ENCODE measurements around the gene TNPO3.
A peak's percentile ranks its signal among the peaks of the same experiment; 100 is the strongest.
"Not testable (repeated sequence)": the region's sequence is repeated elsewhere in the genome, so short reads cannot be mapped to it uniquely, and the experiment has no call there.

The TNPO3 gene

GRCh38 chr7:128954830-128955802 lies 99.8 kb downstream of the TNPO3 start:
- DNase-seq = no peak

GRCh38 chr7:128954150-128954549 lies 100.8 kb downstream of the TNPO3 start:
- DNase-seq = no peak

- DNase-seq = no peak
Measured at GRCh38 chr7:128951296-128951695, 103.6 kb downstream of the TNPO3 start.

- DNase-seq = no peak
Measured at GRCh38 chr7:128948976-128949760, 105.7 kb downstream of the TNPO3 start.

DNA sequence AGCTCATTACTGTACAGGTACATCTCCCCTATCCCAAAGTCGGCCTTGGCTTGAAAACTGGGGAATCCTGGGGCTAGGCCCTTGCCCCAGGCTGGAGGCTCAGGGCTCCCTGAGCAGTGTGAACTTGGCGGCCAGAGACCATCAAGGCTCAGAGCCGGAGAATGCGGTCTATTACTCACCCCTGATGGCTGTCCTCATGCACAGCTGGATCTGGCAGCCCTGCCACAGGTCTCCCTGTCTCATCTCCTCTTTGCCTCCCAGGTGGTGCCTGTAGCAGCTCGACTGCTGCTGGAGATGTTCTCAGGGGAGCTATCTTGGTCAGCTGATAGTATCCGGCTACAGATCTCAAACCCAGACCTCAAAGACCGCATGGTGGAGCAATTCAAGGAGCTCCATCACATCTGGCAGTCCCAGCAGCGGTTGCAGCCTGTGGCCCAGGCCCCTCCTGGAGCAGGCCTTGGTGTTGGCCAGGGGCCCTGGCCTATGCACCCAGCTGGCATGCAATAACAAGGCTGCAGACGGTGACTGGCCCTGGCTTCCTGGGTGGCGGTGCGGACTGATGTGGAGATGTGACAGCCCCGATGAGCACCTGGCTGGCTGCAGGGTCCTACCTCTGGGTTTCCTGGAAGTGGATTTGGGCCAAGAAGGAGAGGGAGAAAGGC lies 106.5 kb downstream of the TNPO3 start:
- DNase-seq = no peak

- DNase-seq = no peak
Measured at GRCh38 chr7:128947854-128948253, 107.1 kb downstream of the TNPO3 start.

- no peak for DNase-seq
Measured at GRCh38 chr7:128946936-128947830, 107.7 kb downstream of the TNPO3 start.

DNA sequence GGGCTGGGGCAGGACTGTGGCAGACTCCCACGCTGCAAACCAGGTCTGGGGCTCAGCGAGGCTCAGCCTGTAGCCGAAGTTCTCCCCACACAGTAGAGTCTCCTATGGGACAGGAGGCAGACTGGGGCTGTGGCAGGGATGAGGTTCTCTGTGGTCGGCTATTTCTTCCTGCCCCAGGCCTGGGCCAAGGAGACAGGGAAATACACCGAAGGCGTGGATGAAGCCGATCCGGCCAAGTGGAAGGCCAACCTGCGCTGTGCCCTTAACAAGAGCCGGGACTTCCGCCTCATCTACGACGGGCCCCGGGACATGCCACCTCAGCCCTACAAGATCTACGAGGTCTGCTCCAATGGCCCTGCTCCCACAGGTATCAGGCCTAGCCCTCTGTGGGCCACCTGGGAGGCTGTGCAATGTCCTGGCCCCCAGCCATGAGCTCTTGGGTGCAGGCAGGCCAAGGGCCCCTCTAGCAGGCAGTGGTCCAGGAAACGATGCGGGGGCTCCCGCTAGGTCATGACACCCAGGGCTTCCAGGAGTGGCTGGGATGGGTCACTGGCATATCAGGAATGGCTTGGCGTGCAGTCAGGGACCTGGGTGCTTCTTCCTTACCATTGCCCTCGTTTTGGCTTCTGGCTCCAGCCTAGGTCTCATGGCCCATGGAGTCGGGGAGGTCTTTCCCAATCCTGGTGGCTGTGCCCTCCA lies 109.1 kb downstream of the TNPO3 start:
- DNase-seq = no peak

DNA sequence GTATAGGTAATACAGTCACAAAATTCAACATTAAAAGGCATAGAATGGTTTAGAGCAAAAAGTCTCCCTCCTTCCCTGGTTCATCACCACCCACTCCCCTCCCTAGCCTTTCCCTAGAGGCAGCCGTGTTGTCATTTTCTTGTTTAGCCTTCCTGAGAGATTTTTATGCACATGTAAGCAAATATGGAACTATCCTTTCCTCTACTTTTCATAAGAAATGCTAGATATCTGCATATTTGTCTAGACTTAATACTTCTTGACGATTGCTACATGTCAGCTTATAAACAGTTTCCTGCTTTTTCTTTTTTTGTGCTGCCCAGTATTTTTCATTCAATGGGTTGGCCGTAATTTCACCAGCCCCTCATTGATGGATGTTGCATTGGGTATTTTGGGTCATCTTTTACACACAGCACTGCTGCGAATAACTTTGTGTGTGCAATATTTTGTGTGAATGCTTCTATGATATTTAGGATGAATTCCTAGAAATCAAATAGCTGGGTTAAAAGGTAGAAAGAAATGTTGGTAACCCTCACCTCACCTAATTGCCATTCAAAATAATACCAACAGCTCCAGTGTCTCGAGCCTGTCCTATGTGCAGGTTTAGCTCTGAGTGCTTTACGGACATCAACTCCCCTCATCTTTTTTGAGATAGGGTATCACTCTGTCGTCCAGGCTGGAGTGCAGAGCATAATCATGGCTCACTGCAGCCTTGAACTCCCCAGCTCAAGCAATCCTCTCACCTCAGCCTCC lies 110.2 kb downstream of the TNPO3 start:
- no peak for DNase-seq

GRCh38 chr7:128943251-128943650 lies 111.7 kb downstream of the TNPO3 start:
- not testable (repeated sequence) for DNase-seq

- no peak for DNase-seq
Measured at GRCh38 chr7:128941946-128942526, 112.9 kb downstream of the TNPO3 start.

DNA sequence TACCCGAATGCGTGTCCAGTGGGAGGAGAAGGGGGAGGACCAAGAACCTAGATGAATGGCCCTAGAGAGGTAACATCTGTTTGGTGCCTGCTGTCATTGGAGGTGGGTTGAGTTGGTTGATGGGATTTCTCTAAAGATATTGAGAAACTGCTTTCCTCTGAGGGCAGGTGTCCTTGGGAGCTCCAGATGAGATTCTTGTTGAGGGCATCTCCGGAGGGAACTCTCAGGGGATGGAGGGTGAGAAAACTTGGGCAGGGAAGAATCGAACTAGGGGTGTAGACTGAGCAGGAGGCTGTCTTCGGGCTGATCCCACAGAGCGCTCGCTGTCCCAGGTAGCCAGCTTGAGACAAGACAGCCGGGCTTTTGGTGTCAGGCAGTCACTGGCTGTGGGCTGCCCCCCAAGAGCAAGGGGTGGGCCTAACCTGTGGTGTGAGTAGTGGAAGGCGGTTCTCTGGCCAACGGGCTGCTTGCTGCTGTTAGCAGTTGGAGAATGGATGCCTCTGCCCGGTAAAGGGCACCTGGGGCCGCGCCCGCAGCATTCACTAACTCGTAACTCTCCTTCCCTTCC lies 113.5 kb downstream of the TNPO3 start:
- no peak for DNase-seq

- no peak for DNase-seq
Measured at GRCh38 chr7:128940494-128941322, 114.2 kb downstream of the TNPO3 start.

- no peak for DNase-seq
Measured at GRCh38 chr7:128939861-128940410, 115.0 kb downstream of the TNPO3 start.

DNA sequence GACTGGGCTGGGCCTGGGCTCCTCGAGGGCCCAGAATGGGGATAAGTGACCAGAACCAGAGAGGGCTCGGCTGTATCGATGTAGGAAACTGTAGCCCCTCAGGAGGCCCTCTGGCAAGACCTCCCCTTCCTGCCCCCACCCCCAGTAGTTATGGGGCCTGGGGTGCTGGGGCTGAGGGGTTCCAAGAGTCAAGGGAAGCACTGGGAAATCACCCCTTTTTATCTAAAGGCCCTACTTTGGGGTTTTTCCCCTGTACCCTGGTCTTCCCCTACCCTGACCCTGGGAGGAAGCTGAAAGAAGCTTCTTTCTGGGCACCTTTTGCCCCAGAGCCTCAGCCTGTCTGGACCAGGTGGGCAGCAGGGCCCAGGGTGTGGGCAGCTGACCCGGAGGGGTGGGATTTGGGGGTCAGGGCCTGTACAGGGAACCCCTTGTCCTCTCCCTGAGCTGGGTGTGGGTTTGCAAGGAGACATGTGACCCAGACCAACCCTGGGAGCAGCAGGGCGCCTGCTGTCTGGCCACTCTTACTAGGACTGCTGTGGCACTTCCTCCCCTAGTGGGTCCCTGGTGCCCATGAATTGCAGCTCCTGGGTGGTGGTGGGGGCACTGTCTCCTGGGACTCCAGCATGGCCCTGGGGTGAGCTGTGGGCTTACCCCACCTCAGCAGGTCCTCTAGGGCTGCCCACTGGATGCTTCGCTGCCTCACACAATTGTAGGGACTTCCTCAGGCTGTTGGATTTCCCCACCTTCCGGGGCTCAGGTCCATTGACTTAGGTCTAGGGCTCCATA lies 115.6 kb downstream of the TNPO3 start:
- no peak for DNase-seq

DNA sequence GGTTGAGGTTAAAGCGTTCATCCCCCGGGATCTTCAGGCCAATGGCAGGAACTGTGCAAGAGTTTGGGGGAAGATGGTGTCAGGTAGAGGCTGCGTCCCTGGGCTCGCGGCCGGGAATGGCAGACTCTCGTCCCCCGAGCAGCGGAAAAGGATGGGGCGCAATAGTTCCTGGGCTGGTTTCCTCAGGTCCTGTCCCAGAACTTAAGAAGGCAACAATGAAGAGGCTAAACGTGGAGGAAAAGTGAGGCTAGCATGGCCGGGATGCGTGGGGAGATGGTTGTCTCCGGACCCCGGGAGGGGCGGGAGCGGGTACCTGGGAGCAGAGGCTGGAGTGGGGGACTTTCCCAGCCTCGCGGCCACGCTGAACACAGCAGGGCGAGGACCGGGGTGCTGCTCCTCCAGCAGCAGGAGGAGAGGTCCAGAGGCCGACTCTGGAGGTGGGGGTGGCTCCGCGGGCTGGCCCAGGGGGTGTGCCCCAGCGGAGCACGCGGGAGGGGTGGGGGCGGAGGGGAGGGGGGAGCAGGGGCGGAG lies 116.3 kb downstream of the TNPO3 start:
- peak; percentile 28 for DNase-seq

All from NCI-H2171 treated with DMSO at 0.1 percent for 48 hours (cell line).